C4-2B (cell line): ENCODE results near the gene OR6B2.

ENCODE experiments used
- H3K27ac ChIP-seq: fragments of 450-650 bp; 2 replicates; pipeline ENCODE4 v1.5.1; 2017
- ZFX ChIP-seq: fragments of 450-650 bp; IDR thresholded peaks from 2 replicates; pipeline ENCODE4 v1.6.1; 2017
- TF ChIP-seq, protein P1 (sequence below): fragments of 450-650 bp; conservative IDR thresholded peaks from 2 replicates; pipeline ENCODE4 v1.5.1; 2017; ENCODE audit warnings: mild to moderate bottlenecking

Gene OR6B2

DNA sequence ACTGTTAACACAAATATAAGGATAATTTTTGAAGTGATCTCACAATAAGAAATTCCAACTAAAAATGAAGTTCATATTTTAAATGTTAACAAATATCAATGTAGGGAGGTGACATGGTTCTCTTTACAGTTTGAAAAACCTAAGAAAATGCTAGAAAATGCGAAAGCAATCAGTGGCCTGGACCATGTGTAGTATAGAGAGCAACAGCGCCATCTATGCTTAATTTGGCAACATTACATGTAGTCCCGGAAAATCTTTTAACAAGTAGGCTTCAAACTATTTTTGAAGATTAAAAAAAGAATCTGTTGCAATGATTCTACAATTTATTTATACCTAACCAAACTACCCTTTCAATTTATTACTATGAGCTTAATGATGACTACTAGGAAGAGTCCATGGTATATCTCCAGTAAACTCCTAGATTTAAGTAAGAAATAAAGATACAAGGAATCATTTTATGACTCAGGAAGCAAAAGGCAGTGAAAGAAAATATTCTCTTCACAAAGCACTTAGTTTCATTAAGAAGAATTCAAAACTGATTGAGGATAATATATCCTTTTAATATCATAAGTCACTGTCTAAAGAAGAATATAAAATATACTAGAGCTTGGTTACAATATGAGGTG lies 38.4 kb downstream of the OR6B2 start:
- H3K27ac ChIP-seq: no peak overlapping the region
- no peak for TF ChIP-seq ZFX
- TF ChIP-seq, protein P1, sequence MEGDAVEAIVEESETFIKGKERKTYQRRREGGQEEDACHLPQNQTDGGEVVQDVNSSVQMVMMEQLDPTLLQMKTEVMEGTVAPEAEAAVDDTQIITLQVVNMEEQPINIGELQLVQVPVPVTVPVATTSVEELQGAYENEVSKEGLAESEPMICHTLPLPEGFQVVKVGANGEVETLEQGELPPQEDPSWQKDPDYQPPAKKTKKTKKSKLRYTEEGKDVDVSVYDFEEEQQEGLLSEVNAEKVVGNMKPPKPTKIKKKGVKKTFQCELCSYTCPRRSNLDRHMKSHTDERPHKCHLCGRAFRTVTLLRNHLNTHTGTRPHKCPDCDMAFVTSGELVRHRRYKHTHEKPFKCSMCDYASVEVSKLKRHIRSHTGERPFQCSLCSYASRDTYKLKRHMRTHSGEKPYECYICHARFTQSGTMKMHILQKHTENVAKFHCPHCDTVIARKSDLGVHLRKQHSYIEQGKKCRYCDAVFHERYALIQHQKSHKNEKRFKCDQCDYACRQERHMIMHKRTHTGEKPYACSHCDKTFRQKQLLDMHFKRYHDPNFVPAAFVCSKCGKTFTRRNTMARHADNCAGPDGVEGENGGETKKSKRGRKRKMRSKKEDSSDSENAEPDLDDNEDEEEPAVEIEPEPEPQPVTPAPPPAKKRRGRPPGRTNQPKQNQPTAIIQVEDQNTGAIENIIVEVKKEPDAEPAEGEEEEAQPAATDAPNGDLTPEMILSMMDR: peak; percentile 90

DNA sequence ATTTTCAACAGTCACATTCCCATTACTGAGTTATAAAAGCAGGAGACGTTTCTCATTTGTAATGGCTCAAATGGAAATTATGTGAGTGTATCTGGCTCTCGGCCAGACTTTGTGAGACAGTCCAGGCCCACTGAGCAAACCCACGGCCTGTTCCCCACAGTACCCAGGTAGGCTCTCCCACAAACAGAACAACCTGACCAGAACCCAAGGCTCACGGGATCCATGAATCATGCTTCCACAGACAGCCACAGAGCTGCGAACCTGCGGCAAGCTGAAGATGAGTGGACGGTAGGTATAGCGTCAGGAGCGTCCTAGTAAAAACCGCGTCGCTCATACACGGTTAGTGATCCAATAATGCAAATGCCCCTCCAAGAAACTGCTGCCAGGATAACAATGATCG lies 39.3 kb downstream of the OR6B2 start:
- H3K27ac ChIP-seq: no peak overlapping the region
- TF ChIP-seq, protein P1: no peak
- TF ChIP-seq ZFX: no peak

DNA sequence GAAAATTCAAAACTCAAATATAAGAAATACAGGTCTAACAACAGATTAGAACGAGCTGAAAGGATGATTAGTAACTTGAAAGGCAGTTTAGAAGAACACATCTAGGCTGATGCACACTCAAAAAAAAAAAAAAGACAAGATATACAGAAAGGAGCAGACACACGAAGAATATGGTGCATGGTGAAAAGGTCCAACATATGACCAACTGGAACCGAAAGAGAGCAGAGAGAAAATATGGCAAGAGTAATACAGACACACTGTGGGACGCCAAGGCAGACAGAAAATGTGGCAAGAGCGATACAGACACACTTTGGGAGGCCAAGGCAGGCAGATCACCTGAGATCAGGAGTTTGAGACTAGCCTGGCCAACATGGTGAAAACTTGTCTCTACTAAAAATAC lies 44.9 kb downstream of the OR6B2 start:
- H3K27ac ChIP-seq: no peak overlapping the region
- TF ChIP-seq, protein P1: no peak
- TF ChIP-seq ZFX: no peak

DNA sequence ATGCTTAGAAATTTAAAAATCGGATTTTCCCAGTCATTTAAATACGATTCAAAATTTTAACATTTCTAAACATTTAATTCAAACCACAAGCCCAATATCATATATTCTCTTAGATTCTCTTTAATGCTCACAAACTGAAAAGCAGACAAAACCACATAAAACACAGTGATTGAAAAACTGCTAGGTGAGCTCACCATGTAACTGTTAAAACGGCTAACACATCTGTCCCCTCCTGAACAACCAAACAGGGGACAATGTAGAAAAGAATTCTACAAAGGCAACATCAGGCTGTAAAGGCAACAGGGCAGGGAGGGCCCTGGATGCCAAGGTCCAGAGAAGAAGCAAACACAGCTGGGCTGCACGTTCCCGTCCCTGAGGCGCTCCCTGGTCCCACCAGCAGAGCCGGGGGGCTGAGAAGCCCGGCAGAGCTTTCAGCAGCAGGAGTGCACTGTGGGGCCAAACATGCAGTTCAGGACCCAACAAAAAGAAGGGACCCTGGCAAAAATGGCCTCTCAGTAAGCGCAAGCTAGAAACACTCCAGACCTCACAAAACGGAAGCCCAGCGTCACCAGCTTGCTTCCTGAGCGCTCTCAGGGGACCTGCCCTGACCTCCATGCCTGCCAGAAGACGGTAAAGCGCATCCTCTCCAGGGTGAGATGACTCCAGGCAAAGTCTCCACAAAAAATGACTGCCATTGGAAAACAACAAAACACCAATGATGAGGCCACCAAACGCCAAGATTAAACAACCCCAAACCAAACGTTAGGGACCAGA lies 45.6 kb downstream of the OR6B2 start:
- no peak overlapping the region for H3K27ac ChIP-seq
- no peak for TF ChIP-seq ZFX
- TF ChIP-seq, protein P1: no peak

DNA sequence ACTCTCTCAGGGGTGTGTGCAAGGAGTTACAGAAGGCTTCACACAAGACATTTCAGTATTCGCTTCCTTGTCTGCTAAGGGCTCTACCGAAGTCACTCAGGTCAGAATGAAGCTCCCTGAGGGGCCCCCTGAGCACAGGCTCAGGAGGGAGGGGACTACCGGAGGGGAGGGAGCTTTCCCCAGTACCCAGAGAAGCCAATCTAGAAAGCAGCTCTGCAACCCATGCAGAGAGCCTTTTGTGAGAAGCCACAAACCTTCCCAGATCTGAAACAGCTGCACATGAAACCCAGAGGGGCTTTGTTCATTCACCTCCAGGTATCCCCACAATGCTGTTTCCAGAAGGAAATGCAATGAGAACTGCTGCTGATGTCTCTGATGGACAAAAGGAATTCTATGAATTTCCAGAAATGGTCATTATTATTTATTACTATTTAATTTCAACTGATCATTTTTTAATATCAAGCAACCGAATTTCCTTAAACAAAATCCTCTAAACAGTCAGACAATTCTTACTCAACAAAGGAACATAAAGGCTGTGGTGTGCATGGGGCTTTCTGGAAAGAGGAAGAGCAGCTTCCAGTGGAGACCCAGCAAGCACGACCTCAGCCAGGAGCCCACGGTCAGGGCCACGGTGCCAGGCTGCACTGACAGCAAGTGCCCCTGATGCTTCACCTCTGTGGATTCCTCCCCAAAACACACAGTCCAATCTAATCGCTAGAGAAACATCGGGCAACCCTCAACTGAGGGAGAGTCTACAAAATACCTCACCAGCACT lies 47.0 kb downstream of the OR6B2 start:
- TF ChIP-seq, protein P1: no peak
- no peak for TF ChIP-seq ZFX
- no peak overlapping the region for H3K27ac ChIP-seq
